ENCODE measurements around the gene USP11.
A peak's percentile ranks its signal among the peaks of the same experiment; 100 is the strongest.

USP11 gene

GRCh38 chrX:47232803-47233332, at the start of gene USP11:
Gene USP11, plus strand, starts transcription at chrX:47233009. Its CDS starts 35 bp downstream, at chrX:47233044.
- peak in 1 of 2 donors; percentile 41 for DNase-seq (ENCODE audit: low read depth in 2 of 2, low spot score in 1 of 2)

DNA sequence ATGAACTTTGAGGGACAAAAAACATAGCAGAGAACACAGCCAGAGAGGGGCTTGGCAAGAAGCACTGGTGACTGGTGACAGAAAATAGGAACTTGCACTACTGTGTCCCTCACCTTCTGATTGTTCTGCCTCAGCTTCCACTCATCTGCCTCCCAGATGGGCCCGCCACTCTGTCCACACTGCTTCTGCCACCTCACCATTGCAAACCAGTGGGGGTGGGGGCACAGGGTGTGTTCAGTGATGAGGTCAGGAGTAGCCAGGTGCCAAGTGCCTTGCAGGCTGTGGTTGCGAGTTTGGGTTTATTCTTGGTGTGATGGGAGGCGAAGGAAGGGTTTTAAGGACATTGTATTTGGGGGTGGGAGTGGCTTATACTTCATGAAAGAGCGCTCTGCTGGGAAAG, 48.3 kb upstream of the USP11 start:
- DNase-seq (ENCODE audit: low read depth in 2 of 2, low spot score in 1 of 2) = no peak

DNA sequence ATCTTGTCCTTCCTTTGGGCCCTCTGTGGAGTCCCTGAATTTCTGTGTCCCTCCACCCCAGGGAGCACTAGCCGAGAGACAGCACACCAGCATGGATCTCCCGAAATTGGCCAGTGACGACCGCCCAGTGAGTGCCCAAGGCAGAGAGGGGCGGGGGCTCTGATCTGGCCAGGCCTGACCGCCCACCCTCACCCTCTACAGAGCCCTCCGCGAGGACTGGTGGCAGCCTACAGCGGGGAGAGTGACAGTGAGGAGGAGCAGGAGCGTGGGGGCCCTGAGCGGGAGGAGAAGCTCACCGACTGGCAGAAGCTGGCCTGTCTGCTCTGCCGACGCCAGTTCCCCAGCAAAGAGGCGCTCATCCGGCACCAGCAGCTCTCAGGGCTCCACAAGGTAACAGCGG, 47.6 kb upstream of the USP11 start:
- DNase-seq (ENCODE audit: low read depth in 2 of 2, low spot score in 1 of 2) = no peak

- DNase-seq (ENCODE audit: low read depth in 2 of 2, low spot score in 1 of 2) = no peak
Measured at GRCh38 chrX:47186096-47186740, 46.6 kb upstream of the USP11 start.

- no peak for DNase-seq (ENCODE audit: low read depth in 2 of 2, low spot score in 1 of 2)
Measured at GRCh38 chrX:47187106-47187677, 45.6 kb upstream of the USP11 start.

DNA sequence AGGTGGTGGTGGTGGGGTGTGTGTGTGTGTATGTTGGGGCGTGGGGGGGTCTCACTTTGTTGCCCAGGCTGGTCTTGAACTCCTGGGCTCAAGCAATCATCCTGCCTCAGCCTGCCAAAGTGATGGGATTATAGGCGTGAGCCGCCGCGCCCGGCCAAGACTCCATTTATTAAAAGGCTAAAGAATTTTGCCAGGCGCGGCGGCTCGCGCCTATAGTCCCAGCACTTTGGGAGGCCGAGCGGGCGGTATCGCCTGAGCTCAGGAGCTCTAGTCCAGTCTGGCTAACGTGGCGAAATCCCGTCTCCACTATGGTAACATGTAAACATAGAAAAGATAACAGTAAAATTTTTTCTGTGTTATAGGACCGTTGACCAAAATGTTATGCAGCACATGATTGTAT, 42.9 kb upstream of the USP11 start:
- DNase-seq (ENCODE audit: low read depth in 2 of 2, low spot score in 1 of 2) = no peak

DNA sequence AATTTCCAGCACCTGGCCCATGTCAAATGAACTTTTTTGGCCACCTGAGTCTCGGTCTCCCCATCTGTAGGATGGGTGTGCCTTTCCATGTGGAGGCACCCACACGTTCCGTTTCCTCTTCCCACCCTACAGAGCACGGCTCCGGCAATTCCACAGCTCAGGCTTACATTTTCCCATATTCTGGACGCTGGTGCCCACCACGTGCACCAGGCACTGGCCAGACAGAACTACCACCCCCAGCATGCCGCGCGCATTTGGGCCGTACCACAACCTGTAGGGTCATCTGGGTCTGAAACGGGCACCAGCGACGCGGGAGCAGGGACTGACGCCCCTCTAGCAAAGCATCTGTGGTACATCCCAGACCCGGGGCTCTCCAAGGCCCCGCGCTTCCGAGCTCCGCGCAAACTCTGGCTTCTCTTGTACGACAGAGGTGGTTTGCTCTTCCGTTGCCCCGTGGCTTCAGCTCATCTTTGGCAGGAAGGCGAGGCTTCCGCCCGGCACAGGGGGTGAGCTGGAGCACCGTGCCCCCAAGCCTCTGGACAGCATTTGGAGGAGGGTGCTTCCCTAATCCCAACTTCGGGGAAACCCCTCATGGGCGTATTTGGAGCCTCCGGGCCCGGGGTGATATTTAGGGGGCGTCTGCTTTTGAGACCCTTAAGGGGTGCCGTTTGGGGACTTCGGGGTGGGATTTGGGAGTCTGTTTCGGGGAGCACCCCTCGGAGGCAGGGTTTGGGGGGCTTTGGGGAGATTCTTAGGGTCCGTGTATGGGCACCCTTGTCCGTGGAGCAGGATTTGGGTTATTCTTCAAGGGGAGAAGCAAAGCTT, 42.2 kb upstream of the USP11 start:
- peak; percentile 52 to 65 for DNase-seq (ENCODE audit: low read depth in 2 of 2, low spot score in 1 of 2)

DNA sequence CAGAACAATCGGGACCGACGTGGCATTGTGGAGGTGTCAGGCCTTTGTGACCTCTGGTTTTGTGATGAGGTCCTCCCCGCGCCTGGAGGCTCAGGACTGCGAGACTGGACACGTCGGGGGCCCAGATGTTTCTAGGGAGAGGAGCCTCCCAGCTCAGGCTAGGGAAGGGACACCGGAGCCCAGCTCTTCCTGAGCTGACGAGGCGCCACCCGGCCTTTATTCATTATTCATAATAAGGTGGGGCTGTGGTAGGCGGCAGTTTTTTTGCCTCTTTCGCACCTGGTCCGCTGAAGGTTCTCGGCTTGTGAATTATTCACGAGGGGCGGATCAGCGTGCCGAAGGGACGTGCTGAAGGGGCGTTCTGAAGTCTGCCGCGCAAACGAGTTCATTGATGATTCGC, 41.5 kb upstream of the USP11 start:
- peak in 1 of 2 donors; percentile 26 for DNase-seq (ENCODE audit: low read depth in 2 of 2, low spot score in 1 of 2)

- no peak for DNase-seq (ENCODE audit: low read depth in 2 of 2, low spot score in 1 of 2)
Measured at GRCh38 chrX:47191806-47192401, 40.9 kb upstream of the USP11 start.

DNA sequence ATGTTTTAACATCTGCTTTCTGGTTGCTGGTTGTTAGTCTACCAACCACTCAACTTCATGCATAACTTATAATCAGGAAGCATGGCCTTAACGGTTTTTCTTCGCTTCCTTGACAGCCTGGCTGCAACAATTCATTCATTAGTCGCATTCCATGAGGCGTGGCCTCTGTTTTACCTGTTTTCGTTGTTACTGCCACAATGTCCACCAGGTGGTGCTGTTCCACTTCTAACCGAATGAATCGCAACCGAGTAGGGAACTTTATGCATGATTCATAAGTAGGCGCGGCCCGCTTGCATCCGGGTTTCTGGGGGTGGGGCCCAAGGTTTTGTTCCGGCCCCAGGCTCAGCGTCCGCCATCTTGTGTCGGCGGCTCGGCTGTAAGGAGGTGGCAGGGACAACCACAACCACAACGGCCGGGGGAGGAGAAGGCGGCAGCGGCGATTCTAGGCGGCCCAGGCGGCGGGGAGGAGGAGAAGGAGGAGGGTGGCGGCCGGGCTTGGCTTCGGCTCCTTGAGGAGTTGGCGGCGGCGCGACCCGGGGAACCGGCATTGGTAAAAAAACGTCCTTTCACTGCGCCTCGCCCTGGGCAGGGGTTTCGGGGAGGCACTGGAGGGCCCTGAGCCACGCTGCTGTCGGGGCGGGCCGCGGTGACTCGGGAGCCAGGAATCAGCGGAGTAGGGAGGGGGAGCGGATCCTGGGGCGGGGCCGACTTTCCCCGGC, 39.2 kb upstream of the USP11 start, which contains the start of gene UBA1:
Gene UBA1, plus strand, starts transcription at position 355 of the 719 bp plus-strand sequence. CDS start 4,974 bp downstream, outside the sequence.
- DNase-seq (ENCODE audit: low read depth in 2 of 2, low spot score in 1 of 2) = peak; percentile 84 to 98

GRCh38 chrX:47194194-47194787, 38.5 kb upstream of the USP11 start:
- no peak for DNase-seq (ENCODE audit: low read depth in 2 of 2, low spot score in 1 of 2)

DNA sequence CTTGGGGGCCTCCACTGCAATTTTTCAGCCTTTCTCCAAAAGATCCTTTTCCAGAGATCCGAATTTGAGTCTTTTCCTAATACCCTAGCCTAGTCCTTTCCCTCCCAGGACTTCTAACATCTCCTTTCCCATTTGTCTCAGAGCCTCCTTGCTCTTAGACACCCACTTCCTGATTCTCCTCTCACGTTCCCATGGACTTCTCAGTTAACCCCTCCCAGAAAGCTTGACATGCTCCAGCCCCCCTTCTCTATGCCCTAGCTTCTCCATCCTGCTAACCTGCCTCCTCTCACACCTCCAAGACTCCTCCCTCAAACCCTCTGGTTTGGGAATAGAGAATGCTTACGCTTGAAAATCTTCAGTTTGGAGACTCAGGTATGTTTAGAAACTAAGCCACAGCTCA, 36.7 kb upstream of the USP11 start:
- DNase-seq (ENCODE audit: low read depth in 2 of 2, low spot score in 1 of 2) = no peak

DNA sequence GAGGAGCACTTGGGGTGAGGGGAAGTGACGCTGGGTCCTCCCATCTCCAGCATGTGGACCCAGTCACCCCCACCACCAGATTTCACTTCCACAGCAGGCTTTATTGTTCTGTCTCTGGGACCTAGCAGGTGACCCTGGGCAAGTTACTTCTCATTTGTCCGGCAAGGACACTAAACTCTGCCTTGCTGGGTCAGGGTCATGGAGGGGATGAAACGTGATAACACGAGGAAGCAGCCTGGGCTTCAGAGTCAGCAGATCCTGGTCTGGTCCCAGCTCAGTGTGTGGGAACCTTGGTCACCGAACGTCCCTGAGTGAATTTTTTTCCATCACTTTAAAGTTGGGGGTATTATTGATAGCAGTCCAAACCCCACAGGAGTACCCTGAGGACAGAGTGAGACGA, 35.3 kb upstream of the USP11 start:
- DNase-seq (ENCODE audit: low read depth in 2 of 2, low spot score in 1 of 2) = no peak

DNA sequence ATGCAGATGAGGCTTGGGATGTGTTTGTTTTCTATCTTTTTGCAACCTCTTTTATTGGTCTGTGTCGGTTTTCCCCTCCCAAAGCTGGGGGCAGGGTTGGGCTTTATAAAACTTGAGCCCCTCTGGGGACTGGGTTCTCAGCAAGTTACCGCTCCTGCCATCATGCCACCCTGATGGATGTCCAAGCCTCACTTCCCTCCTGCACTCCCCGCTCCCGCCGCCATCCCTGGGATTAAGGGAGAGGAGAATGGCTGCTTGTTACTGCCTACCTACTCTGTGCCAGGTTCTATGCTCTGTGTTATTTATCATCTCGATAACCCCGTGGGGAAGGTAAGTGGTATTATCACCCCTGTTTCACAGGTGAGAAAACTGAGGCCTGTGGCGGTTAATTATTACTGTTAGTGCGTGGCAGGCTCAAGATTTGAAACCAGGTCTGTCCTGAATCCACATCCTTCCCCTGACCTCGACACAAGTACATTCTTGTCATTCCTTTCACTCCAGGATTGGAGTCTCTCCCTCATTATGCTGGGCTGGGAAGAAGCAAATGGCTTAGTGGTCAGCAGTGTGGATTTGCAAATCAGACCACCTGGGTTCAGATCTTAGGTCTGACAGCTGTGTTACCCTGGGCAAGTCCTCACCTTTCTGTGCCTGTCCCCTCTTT, 34.7 kb upstream of the USP11 start:
- no peak for DNase-seq (ENCODE audit: low read depth in 2 of 2, low spot score in 1 of 2)

GRCh38 chrX:47198687-47199080, 34.1 kb upstream of the USP11 start:
- DNase-seq (ENCODE audit: low read depth in 2 of 2, low spot score in 1 of 2) = no peak

- no peak for DNase-seq (ENCODE audit: low read depth in 2 of 2, low spot score in 1 of 2)
Measured at GRCh38 chrX:47199286-47199685, 33.5 kb upstream of the USP11 start.

- DNase-seq (ENCODE audit: low read depth in 2 of 2, low spot score in 1 of 2) = no peak
Measured at GRCh38 chrX:47200385-47201150, 32.2 kb upstream of the USP11 start.

DNA sequence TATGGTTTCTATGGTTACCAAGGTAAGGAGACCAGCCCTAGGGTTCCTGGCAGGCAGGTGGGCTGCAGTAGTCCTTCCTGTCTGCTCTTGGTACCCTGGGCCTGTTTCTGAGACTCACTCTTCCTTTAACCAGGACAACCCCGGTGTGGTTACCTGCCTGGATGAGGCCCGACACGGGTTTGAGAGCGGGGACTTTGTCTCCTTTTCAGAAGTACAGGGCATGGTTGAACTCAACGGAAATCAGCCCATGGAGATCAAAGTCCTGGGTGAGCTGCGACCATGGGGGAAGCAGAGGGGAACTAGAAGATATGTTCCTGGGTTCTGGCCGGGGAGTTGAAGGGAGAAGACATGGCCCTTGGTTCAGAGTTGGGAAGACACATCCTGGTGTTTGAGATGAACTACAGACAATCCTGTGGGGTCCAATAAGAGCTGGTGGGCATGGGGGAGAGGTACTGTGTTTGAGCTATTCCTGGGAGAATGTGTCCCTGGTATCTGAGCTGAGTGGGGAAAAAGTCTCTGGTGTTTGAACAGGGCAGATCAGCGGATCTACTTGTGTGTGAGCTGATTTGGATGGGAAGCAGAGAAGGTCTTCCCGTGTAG, 31.4 kb upstream of the USP11 start:
- no peak for DNase-seq (ENCODE audit: low read depth in 2 of 2, low spot score in 1 of 2)

GRCh38 chrX:47202316-47202715, 30.5 kb upstream of the USP11 start:
- DNase-seq (ENCODE audit: low read depth in 2 of 2, low spot score in 1 of 2) = no peak

Measured in stimulated activated CD8-positive, alpha-beta memory T cell treated with anti-CD3 and anti-CD28 coated beads, Interleukin-4, amount 100 ng/mL, for 1 hour (primary cell).